Stimulated activated CD4-positive, alpha-beta T cell treated with anti-CD3 and anti-CD28 coated beads, TNF-alpha, amount 100 ng/mL, for 1 hour (primary cell): ENCODE measurements around the gene SLC30A2.

Source experiments
- DNase-seq, 3 donors: peaks; one replicate each; pipeline ENCODE4 v3.0.0-alpha.2; 2020; ENCODE audit warnings: low read depth in 3 of 3, low spot score in 1 of 3

Gene SLC30A2

DNA sequence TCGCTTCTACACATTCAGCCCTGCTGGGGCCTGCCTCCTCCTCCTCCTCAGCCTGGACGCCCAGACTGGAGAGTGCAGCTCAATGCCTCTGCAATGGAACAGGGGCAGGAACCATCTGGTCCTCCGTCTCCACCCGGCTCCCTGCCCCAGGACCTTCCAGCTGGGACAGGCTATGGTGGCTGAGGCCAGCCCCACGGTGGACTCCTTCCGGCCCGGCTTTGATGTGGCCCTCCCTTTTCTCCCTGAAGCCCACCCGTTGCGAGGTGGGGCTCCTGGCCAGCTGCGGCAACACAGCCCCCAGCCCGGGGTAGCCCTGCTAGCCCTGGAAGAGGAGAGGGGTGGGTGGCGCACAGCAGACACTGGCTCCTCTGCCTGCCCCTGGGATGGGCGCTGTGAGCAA lies 22.9 kb downstream of the SLC30A2 start:
- no peak for DNase-seq

DNA sequence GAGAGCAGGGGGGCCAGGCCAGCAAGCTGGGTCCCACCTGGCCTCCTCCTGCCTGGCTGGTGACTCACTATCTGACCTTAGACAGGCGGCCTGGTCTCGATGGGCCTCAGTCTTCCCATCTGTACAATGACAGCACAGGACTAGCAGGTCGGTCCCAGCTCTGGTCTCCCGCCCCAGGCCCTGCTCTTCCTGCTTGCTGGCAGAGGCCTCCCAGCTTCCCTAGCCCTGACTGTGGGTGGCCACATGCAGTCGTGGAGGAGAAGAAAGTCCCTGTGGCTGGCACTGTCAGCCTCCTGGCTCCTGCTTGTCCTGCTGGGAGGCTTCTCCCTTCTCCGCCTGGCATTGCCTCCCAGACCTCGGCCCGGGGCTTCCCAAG lies 23.5 kb downstream of the SLC30A2 start:
- DNase-seq: no peak

DNA sequence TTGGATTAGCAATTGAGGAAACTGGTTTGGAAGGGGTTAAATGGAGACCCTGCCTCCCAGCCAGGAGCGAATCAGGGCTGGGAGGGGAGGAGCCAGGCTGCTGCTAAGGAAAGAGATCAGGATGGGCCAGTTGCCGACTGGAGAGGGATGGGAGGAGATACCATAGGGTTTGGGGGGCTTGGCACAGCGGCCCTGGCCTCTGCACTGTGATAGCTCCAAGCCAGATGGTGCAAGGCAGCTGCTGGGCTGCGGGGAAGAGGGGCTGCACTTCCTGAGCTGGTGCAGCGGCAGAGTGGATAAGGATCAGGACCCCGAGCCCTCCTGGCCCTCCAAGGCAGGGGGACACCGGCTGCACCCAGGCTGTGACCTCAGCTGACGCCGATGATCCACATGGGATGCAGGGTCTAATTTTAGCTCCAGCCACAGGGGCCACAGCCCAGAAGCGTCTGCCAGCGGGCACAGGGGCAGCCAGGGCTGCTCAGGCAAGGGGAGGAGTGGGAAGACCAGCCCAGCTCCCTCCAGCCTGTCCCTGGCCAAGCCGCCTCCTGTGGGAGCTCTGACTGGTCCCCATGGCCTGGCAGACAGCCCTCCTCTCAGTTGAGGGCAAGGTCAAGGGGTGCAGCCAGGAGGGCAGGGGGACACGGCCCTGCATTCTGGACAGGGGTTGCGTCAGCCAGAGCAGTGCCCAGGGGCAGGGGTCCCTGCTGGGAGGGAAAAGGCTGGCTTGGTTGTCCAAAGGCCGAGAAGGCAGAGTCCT lies 24.1 kb downstream of the SLC30A2 start, which contains the start of gene EXTL1:
Gene EXTL1, plus strand, starts transcription at position 129 of the 757 bp plus-strand sequence. CDS start 872 bp downstream, outside the sequence.
- DNase-seq: no peak

DNA sequence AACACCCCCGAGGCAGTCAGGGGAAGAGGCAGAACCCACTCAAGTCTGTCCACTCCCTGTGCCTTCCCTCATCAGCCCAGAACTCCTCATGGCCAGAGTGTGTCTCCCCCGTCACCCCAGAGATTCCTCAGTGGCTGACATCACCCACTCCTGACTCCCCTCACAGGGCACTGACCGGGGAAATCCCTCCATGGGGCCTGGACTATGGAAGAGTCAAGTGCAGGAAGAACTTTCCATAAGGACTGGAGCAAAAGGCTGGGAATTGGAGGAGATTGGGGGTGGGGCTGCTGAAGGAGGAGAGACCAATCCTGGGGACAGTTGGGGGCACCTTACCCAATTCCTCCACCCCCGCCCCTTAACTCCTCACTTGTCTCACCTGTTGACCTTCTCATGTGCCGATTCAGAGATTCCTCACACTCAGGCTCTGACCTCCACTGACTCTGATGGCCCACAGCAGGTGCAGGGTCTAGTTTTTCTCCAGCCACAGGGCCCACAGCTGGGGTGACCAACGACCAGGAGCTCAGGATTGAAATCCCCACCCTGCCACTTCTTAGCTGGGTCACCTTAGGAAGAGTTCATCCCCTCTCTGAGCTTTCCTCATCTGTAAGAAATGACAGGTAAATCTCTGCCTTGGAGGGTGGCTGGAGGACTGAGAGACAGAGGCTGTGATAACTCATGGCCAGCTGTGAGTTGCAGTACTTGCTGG lies 24.8 kb downstream of the SLC30A2 start:
- no peak for DNase-seq

DNA sequence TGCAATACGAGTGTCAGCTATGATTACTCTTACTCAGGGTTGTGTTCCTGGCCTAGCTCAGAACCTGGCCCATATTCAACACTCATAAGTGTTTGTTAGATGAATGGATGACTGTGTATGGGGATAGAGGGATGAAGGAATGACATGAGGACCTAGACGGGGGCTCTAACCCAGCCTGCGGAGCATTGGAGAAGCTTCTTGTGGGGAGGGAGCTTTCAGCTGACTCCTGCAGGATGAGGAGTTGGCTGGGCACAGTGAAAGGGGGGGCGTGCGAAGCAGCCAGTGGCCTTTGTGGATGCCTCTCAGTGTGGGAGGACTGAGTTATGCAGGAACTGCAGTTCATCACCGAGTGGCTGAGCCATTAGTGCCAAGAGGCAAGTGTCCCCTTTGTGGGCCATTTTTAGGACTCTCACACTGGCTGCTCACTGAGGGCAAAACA lies 25.6 kb downstream of the SLC30A2 start:
- DNase-seq: no peak

DNA sequence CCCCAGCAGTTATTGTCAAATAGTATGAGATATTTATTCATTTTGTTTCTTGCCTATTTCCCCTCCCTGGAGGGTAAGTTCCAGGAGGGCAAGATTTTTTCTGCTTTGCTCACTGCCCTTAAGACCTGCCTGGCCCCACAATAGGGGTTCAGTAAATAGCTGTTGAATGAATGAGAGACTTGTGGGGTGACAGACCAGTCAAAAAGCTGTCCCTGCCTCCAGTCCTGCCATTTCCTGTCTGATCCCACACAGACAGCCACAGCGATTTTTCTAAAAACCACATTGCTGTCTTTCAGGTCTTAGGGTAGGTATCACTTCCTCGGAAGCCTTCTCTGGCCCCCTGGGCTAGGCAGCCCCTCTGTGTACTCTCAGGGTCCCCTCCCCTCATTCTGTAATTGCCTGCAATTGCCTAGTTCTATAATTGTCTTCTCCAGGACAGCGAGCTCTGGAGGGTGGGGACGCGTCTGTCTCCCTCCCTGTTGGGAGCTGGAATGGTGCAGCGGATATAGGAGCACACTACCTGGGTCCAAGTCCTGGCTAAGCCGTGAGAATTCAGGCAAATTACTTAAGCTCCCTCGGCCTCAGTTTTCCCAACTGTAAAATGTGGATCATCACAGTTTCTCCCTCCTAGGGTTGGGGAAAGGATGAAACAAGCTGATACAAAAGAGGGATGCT lies 26.1 kb downstream of the SLC30A2 start:
- no peak for DNase-seq

DNA sequence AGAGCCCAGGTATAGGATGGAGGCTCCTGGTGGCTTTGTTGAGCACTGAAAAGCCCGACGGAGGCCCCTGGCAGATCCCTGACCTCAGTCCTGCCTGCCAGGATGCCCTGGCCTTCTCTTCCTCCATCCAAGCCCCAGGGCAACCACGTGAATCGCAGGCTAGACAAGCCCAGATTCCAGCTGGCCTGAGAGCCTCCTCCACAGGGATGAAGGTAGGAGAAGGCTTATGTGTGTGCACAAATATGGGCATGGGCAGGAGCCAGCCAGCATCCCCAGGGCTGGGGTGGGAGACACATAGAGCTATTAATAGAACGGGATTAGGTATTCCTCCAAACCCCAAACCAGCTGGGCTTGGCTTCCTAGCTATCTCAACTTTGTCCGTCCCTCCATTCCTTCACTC lies 28.3 kb downstream of the SLC30A2 start:
- no peak for DNase-seq

DNA sequence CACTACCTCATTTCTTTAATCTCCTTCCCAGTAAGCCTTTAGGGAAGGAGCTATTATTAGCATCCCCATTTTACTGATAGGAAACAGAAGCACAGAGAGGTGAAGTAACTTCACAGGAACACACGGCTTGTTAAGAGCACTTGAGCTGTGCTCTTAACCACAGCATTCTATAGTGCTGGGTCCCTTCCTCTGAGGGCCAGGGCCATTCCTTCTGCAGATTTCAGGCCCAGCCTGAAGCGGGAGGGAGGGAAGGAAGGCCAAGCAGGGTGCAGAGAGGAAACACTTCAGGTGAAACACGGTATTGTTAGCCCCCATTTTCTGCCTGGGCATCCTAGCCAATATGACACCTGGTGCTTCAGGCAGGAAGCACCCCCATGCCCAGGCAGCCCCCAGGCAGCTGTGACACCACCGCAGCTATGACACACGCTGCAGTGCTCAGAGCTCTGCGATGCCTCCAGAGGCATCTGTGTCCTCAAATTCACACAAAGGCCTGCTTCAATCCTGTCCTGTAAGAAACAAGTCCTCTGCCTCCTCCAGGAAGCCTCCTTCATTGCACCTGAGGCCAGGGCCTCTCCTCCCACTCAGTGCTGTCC lies 28.9 kb downstream of the SLC30A2 start:
- no peak for DNase-seq

DNA sequence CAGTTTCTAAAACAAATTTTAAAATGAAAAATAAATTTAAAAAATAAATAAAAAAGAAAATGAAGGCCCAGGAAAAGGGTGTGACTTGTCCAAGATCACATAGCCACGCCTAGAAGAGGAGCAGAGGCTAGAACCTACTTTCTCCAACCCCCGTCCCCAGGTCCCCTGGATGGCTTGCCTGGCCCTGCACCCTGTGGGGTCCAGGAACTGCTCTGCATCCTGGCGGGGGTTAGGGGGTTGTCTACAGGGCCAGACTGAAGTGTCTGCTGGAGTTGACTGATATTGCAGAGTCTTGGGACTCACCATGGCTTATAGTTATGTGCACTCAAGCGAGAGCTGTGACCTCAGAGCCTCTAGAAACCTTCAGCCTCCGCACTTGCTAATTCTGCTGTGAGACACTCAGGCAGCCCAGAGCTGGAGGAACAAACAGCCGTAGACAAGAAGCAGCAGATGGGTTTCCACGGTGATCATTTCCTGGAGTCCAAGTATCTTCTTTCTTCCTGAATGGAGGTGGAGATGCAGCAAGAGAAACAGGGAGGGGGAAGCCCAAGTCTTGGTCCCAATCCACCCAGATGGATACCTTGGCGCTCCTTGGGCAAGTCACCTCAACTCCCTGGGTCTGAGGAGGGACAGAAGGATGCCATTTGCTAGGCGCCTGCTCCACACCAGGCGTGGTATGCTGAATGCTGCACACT lies 29.5 kb downstream of the SLC30A2 start:
- DNase-seq: no peak

DNA sequence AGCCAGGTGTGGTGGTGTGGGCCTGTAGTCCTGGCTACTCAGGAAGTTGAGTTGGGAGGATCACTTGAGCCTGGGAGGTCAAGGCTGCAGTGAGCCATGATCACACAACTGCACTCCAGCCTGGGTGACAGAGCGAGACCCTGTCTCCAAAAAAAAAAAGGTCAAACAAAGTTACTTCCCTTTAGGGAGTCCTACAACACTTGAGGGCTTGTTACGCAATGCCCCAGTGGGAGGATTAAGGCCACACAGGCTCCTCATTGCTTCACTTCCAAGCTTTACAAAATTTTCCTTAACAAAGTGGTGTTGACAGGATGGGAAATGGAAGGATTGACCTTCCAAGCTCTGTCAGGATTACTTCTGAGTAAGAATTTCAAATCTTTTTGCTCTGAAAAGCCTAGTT lies 30.6 kb downstream of the SLC30A2 start:
- DNase-seq: no peak

DNA sequence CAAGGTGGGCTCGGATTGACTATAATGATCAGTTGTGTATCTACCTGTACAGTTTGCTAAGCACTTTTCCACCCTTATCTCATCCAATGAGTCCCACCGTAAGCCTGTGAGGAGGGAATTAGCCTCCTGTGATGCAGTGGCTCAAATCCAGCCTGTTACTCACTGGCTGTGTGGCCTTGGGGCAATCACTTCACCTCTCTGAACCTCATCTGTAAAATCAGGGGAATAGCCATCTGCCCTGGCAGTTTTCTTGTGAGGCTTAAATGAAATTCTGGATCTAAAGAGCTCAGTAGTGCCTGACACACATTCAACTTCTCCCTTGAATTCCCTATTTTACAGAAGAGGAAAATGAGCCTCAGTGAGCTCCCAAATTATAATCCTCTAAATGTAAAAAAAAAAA lies 31.7 kb downstream of the SLC30A2 start:
- no peak for DNase-seq

DNA sequence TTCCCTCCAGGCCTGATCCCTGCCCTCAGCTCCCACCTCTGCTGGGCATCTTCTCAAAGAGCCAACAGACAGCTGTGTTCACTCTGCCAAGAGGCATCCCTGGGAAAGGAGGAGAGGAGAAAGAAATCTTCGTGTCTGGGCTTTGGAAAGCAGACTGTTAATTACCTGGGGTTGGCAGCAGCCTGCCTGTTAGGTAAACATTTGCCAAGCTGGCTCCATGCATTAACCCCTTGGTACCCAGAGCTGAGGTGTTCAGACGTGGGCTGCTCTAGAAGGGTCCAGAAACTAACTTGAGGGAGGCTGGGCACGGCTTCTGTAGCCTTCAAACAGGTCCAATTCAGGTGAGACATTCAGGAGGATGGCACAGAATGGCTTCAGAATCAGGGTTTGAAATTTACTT lies 33.1 kb downstream of the SLC30A2 start:
- DNase-seq: no peak

DNA sequence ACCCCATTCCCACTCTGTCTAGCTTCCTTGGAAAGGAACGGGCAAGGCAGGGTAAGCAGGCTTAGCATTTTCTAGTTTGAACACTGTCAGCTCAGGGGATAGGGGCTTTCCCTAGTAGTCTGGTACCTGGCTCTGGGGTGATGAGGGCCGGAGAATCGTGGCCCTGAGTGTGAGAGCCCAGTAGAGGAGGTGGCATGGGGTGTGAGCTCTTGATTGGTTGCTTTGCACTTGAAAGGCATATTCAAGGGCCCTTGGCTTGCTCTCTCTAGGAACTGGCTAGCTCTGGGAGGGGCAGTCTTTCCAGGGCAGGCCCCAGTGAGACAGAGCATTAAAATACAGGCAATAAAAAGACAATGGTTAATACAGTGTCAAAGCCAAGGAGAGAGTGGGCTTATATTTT lies 35.1 kb downstream of the SLC30A2 start:
- DNase-seq: no peak

DNA sequence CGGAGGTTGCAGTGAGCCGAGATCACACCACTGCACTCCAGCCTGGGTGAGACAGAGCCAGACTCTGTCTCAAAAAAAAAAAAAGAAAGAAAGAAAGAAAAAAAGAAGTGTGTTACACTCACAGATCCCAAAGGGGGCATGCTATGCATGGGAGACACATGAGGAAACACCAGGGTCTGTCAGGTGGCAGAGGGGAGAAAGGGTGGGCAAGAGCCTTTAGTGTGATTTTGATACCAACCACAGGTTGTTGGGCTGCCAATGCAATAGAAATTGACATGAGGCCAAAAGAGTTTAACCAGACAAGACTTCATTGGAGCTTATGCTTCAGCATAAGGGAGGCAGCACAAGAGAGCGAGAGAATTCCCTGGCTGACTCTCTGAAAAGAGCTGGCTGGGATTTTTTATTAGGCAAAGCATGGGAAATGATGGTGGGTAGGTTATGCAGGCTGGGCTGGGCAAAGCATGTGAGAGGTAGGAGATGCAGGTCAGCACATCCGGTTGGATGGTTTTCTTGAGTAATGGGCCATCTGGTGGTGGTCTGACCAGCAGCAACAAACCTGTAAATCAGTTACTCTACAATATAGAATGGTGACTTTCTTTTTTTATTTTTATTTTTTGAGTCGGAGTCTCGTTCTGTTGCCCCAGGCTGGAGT lies 36.0 kb downstream of the SLC30A2 start:
- no peak for DNase-seq

DNA sequence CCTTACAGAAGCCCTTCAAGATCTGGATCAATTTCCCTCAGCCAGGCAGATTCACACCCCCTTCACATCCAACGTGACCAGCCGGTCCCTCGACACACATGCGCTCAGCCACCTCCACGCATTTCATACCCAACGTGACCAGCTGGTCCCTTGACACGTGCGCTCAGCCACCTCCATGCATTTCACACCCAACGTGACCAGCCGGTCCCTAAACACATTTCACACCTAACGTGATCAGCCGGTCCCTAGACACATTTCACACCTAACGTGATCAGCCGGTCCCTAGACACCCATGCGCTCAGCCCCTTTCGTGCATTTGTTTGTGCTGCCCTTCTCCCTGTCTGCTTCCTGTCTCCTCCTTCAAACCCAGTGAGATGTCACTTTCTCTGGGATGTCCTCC lies 39.2 kb downstream of the SLC30A2 start:
- DNase-seq: no peak

DNA sequence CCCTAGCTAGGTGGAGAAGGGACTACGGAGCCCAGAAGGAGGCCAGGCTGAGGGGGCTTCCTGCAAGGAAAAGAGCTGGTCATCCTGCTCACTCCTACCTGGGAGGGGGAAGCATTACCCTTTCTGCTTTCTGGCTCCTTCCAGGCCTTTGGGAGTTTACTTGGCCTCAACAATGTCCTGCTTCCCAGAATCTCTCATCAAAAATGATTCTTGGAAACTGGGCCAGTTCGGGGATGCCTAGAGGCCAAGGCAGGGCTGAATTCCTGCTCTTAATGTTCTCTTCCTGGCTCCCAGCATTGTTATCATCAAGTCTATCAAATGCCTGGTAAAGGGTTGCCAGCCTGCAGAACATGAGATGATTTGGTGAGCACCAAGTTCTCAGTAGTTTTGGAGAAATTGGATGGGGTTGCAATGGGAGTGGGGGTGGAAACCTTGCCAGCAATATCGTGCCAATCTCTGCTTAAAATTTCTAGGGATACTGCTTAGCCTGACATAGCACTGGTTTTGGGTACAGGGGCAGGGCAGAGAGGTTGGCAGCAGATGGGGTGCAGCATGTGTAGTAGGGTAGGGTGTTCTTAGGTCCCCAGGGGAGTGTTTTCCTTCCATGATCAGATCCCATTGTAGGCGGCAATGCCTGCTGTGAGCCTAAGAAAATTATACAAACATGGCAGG lies 40.3 kb downstream of the SLC30A2 start:
- DNase-seq: no peak

DNA sequence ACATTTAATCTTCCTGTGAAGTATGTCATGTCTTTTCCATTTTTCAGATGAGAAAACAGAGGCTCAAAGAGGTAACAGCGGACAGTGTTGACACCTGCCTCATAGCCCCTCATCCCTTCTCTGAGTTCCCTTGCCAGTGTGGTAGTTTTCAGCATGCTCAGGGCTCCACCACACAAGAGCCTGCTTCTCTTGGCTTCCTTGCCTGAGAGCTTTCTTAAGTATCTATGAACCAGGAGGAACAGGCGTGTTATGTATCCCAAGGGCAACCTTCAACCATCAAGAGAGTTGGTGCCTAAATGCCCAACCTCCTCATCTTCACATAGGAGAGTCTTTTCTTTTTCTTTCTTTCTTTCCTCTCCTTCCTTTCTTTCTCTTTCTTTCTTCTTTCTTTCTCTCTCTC lies 42.2 kb downstream of the SLC30A2 start:
- no peak for DNase-seq

DNA sequence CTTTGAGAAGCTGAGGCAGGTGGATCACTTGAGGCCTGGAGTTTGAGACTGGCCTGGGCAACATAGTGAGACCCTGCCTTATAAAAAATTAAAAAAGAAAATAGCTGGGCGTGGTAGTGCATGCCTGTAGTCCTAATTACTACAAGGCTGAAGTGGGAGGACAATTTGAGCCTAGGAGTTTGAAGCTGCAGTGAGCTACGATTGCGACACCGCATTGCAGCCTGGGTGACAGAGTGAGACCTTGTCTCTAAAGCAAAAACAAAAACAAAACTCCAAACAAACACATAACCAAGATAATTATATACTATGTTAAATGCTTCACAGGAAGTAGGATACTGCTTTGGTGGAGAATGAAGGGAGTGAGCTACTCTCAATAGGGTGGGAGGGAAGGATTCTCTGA lies 42.7 kb downstream of the SLC30A2 start:
- DNase-seq: no peak

DNA sequence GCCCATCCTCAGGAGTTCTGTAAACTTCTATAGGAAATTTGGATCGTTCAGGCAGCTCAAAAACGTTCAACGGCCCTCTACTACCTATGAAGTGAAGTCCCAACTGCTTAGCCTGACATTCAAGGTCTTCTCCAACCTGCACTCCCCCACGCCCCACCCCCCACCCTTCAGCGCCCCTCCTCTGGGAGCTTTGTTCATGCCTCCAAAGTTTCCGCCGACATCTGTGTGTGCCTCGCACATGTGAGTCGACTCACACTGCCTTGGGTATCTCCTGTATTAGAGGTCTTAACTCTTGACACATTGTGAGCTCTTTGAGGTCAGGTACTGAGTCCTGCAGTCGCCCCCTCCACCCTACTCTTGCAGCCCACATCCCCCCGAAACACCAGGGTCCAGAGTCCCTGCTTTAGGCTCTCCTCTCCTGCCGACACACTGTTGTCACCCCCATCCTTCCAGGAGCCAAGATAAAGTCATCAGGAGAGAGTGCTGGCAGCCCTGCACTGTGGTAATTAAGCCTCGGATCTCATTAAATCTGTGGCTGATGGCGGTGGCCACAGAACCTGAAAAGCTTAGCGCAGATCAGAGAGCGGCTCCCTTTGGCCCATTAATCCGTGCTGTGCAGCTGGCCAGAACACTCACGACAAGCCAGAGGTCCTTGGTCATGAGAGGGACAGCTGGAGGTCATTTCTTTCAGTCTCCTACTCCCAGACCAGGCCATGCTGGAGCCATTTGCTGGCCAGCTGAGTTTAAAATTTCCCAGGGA lies 46.7 kb downstream of the SLC30A2 start:
- DNase-seq: no peak
